Subcutaneous adipose tissue (tissue), 4 donors: ENCODE data around the gene FGGY. TPM values are rescaled to one million over a fixed set of nuclear protein-coding genes. Genes with fewer than 3 reads are reported as not detected.

Experiments
- total RNA-seq, 4 donors: library from RNA; depleted of rRNA; stranded (reverse); fragments of >200 nt; gene quantifications; one replicate each; pipeline ENCODE4 v1.1.0, GENCODE V29; 2016
- TF ChIP-seq, protein P1 (sequence below): fragments of 450-650 bp; IDR thresholded peaks from one replicate; pipeline ENCODE4 v1.5.1; 2016; ENCODE audit warnings: low read depth, mild to moderate bottlenecking, control low read depth, antibody characterized with exemption, moderate library complexity

Gene FGGY
- total RNA-seq, 4 donors from 2014 or later, result 7.8 to 19.2 (median 12.5) TPM

DNA sequence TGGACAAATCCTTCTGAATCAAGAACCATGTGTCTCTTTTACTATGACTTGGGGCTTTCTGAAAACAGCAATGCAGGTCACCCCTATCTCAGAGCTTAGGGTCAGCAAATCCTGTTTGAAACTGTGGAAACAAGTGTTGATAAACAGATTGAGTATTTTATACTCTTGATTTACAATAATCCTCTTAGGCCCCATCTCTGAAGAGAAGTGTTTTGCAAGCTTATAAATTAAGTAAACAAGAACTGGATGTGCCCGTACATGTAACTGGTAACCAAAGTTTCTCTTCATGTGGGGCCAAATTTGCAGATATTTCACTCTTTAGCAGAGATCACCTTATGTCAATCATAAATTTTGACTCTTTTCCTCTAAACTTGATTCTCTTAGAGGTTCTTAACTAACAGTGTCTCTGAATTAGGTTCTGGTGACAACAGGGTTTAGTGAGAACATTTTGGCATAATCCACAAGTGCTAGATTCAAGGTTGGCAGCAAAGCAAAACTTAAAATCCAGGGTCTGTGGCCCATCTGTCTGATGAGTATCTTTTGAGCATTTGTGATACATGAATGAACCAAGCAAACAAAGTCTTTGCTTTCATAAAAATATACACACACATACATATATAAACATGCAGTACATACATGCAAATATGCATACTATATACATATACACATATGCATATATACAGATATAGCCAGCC lies 334.8 kb downstream of the FGGY start:
- TF ChIP-seq, protein P1, sequence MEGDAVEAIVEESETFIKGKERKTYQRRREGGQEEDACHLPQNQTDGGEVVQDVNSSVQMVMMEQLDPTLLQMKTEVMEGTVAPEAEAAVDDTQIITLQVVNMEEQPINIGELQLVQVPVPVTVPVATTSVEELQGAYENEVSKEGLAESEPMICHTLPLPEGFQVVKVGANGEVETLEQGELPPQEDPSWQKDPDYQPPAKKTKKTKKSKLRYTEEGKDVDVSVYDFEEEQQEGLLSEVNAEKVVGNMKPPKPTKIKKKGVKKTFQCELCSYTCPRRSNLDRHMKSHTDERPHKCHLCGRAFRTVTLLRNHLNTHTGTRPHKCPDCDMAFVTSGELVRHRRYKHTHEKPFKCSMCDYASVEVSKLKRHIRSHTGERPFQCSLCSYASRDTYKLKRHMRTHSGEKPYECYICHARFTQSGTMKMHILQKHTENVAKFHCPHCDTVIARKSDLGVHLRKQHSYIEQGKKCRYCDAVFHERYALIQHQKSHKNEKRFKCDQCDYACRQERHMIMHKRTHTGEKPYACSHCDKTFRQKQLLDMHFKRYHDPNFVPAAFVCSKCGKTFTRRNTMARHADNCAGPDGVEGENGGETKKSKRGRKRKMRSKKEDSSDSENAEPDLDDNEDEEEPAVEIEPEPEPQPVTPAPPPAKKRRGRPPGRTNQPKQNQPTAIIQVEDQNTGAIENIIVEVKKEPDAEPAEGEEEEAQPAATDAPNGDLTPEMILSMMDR, result no peak

DNA sequence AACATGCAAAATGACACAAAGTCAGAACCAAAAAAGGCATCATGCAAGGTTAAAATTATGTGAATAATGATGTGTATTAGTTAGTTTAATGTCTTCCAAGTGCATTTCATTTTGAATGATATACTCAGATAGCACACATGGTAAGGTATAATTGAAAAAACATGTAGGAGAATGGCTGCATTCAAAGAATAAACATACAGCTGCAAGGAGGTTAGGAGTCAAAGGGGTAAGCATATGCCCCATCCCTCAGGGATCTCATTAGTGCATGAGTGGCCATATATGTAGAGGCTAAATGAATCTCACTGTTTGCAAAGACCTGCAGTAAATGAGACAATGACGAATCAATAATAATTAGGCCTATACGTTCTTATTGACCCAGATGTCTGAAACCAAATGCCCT lies 338.2 kb downstream of the FGGY start:
- TF ChIP-seq, protein P1, result no peak

DNA sequence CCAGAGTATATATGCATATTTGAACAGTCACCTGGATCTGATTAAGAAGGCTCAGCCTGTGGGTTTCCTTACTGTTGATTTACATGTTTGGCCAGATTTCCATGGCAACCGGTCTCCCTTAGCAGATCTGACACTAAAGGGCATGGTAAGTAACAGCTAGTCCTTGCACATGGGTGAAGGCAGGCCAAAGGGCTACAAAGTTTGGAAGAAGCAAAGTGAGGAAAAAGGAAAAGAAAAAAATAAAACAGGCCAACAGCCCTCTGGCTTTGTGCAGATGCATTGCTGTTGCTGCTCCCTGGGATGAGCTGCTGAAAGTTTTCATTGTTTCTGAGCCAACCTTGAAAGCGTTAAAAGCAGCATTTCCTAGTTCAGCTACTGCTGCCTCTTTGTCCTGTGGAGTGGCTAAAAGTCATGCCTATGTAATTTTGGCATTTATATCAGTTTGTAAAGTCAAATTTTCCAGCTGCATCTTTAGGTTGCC lies 341.4 kb downstream of the FGGY start:
- TF ChIP-seq, protein P1, result no peak

DNA sequence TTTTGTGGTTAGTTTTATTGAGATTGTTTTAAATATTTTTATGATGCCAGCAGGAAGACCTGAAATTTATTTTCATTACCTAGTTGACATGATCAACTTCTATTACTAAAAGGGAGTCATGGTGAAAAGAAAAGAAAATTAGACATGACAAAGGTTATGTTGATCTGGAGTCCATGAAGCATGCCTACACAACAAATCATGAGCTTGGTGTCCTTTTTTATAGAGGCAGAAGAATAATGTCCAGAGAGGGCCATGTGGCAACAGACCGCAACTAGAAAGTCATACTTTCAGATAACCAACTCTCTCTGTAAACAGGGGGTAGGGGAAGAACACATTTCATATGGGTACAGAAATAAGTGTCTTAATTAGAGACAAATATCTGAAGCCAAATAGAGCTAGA lies 342.4 kb downstream of the FGGY start:
- TF ChIP-seq, protein P1, result no peak

DNA sequence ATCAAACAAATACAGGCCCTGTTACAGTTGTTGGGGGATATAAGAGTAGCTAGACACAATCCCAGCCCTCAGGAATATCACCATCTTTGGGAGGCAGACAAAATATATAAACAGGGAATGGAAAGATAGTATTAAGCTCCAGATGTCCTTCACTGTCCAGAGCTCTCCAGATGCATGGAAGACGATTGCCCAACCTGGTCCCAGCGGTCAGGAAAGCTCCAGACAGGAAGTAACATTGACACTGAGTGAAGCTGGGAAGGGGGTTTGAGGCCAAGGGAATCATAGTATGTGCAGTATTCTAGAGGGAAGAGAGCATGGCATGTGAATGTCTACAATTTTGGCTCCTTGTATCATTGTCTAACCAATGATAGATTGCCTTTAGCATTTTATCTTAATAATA lies 344.0 kb downstream of the FGGY start:
- TF ChIP-seq, protein P1, result no peak

DNA sequence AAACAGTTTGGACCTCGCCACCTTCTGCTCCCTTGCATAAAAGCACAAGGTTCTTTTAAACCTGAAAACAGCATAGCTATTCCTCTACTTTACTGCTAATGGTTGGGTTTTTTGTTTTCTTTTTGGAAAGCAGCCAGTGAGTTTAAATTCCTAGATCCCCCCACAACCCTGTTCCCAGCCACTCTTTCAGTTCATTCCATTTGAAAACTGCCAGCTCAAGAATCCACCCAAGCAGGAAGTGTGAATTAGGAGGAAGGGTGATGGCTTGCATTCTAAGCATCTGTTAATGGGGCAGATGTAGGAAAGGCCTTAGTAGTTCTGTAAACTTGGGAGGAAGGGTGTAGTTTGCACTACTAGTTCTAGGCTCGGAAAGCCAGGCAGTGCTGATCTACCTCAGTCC lies 344.9 kb downstream of the FGGY start:
- TF ChIP-seq, protein P1, result no peak

DNA sequence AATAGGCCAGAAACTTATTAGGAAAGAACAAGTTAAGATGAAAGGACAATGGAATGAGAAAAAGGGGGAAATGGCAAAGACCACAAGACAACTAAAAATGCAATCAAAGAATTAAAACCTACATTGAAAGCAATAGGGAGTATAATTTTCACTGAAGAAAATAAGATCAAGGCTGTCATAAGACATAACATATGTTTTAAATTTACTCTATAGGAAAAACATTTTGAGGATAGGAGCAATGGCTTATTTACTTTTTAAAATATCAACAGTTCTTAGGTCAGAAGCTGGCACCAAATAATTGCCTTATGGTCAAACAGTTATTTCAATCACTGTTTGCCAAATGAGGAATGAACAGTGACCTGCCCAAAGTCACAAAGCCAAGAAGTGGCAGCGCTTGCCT lies 346.6 kb downstream of the FGGY start:
- TF ChIP-seq, protein P1, result no peak
